Glutamatergic neuron (in vitro differentiated cells): ENCODE measurements around the gene ARID3A. TPM values are rescaled to one million over a fixed set of nuclear protein-coding genes. Genes with fewer than 3 reads are reported as not detected.

Experiments used
- DNase-seq: peaks from one replicate; pipeline ENCODE4 v3.0.0; 2022
- H3K27ac Mint-ChIP-seq: one replicate; pipeline ENCODE4 v1.8.0; 2020; ENCODE audit warnings: mild to moderate bottlenecking, mixed read lengths, inconsistent platforms; ENCODE audit not compliant: unreplicated experiment
- H3K27me3 Mint-ChIP-seq: one replicate; pipeline ENCODE4 v1.8.0; 2020; ENCODE audit warnings: mild to moderate bottlenecking, moderate library complexity, mixed read lengths, inconsistent platforms; ENCODE audit not compliant: unreplicated experiment
- H3K36me3 Mint-ChIP-seq: one replicate; pipeline ENCODE4 v1.8.0; 2020; ENCODE audit warnings: mild to moderate bottlenecking, mixed read lengths, inconsistent platforms; ENCODE audit not compliant: unreplicated experiment
- H3K4me1 Mint-ChIP-seq: one replicate; pipeline ENCODE4 v1.8.0; 2020; ENCODE audit warnings: mild to moderate bottlenecking, low read depth, mixed read lengths, inconsistent platforms; ENCODE audit not compliant: unreplicated experiment
- H3K4me3 Mint-ChIP-seq: one replicate; pipeline ENCODE4 v1.8.0; 2020; ENCODE audit warnings: mild to moderate bottlenecking, mixed read lengths, inconsistent platforms; ENCODE audit not compliant: unreplicated experiment
- H3K9me3 Mint-ChIP-seq: one replicate; pipeline ENCODE4 v1.8.0; 2020; ENCODE audit warnings: mild to moderate bottlenecking, moderate library complexity, mixed read lengths, inconsistent platforms; ENCODE audit not compliant: unreplicated experiment
- total RNA-seq: library from RNA; stranded (reverse); fragmentation: NEBNext Ultra II Directional; extraction: Animal tissue kit (Norgen Biotek cat#: 25700); gene quantifications from one replicate; pipeline ENCODE4 v1.2.1, GENCODE V29; 2021; ENCODE audit not compliant: unreplicated experiment
- TF ChIP-seq, protein P1 (sequence below): fragments of 200-600 bp; sonication (generic); IDR thresholded peaks from one replicate; pipeline ENCODE4 v1.5.0; 2021; ENCODE audit not compliant: partially characterized antibody, unreplicated experiment

Gene ARID3A
- total RNA-seq, 1 donor from 2014 or later: 148 TPM

- no peaks in the 10 kb centered on the region for H3K4me1 Mint-ChIP-seq
- no peaks in the 10 kb centered on the region for H3K36me3 Mint-ChIP-seq
- TF ChIP-seq, protein P1, sequence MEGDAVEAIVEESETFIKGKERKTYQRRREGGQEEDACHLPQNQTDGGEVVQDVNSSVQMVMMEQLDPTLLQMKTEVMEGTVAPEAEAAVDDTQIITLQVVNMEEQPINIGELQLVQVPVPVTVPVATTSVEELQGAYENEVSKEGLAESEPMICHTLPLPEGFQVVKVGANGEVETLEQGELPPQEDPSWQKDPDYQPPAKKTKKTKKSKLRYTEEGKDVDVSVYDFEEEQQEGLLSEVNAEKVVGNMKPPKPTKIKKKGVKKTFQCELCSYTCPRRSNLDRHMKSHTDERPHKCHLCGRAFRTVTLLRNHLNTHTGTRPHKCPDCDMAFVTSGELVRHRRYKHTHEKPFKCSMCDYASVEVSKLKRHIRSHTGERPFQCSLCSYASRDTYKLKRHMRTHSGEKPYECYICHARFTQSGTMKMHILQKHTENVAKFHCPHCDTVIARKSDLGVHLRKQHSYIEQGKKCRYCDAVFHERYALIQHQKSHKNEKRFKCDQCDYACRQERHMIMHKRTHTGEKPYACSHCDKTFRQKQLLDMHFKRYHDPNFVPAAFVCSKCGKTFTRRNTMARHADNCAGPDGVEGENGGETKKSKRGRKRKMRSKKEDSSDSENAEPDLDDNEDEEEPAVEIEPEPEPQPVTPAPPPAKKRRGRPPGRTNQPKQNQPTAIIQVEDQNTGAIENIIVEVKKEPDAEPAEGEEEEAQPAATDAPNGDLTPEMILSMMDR: no peak
- H3K27me3 Mint-ChIP-seq: peaks cover 12% of the 10 kb centered on the region
- no peaks in the 10 kb centered on the region for H3K9me3 Mint-ChIP-seq
- H3K27ac Mint-ChIP-seq: no peak overlapping the region
- peak overlapping the region; percentile 67 for H3K4me3 Mint-ChIP-seq
- DNase-seq: peak; percentile 33
Observed at GRCh38 chr19:912181-913079, 13.4 kb upstream of the ARID3A start.

DNA sequence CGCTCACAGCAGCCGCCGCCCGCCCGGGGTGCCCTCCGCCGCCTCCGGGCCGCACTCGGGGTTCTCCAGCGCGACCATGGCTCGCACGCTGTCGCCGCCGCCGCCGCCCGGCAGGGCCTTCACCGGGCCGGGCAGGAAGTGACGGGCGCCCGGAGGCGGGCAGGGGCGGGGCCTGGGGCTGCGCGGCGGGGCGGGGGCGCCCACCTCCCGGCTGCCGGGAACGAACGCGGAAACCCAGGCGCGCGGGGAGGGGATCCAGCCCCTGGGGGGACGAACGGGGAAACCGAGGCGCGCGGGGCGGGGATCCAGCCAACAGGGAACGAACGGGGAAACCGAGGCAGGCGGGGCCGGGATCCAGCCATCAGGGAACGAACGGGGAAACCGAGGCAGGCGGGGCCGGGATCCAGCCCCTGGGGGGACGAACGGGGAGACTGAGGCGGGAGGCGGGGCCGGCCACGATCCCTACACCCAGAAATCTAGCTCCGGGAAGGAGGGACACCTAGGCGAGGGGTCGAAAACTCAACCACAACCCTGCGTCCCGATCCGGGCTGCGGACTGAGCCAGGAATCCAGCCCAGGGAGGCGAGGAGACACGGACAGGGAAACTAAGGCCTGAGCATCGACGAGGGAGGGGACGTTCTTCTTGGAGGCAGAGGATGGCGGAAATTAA lies 12.6 kb upstream of the ARID3A start, which contains the start of gene R3HDM4:
Gene R3HDM4, minus strand, starts transcription at position 140 of the 669 bp plus-strand sequence. Its CDS starts 62 bp downstream, at position 78.
- TF ChIP-seq, protein P1: no peak
- Mint-ChIP-seq H3K36me3 (no peaks in the 10 kb centered on the region), H3K4me1 (no peaks in the 10 kb centered on the region), H3K27me3 (peaks cover 12% of the 10 kb centered on the region), H3K27ac (no peak within 1 kb of the TSS), H3K9me3 (no peaks in the 10 kb centered on the region), H3K4me3 (peak within 1 kb of the TSS; percentile 71)
- peak; percentile 82 for DNase-seq

- no peak for DNase-seq
- no peaks in the 10 kb centered on the region for H3K36me3 Mint-ChIP-seq
- peaks cover under 1% of the 10 kb centered on the region for H3K9me3 Mint-ChIP-seq
- no peak overlapping the region for H3K27ac Mint-ChIP-seq
- H3K27me3 Mint-ChIP-seq: peaks cover 13% of the 10 kb centered on the region
- TF ChIP-seq, protein P1: no peak
- no peak overlapping the region for H3K4me3 Mint-ChIP-seq
- peaks cover under 1% of the 10 kb centered on the region for H3K4me1 Mint-ChIP-seq
Observed at GRCh38 chr19:916645-917322, 9.1 kb upstream of the ARID3A start.

GRCh38 chr19:917323-918151 lies 8.3 kb upstream of the ARID3A start, which contains the start of gene KISS1R:
TSS of gene KISS1R (plus strand) at chr19:917333. CDS start at chr19:917503, 170 bp downstream.
- Mint-ChIP-seq H3K9me3 (peaks cover 3% of the 10 kb centered on the region), H3K4me1 (peaks cover 3% of the 10 kb centered on the region), H3K4me3 (peak within 1 kb of the TSS; percentile 68), H3K27ac (no peak within 1 kb of the TSS), H3K27me3 (peaks cover 15% of the 10 kb centered on the region), H3K36me3 (no peaks in the 10 kb centered on the region)
- peak; percentile 71 for DNase-seq
- TF ChIP-seq, protein P1: peak; percentile 42
